GM18907 (cell line): ENCODE results near the gene SBF1.

Experiments
- ATAC-seq: cut with Tn5 transposase; IDR thresholded peaks from one replicate; pipeline ENCODE4 v1.9.1; 2021; ENCODE audit warnings: mild to moderate bottlenecking, moderate library complexity; ENCODE audit not compliant: unreplicated experiment

Gene SBF1

GRCh38 chr22:50485221-50486131 is 10.6 kb upstream of the SBF1 start:
- ATAC-seq = no peak

GRCh38 chr22:50483977-50484853 is 9.4 kb upstream of the SBF1 start:
- ATAC-seq = no peak

- ATAC-seq = no peak
These were observed 8.7 kb upstream of the SBF1 start for GRCh38 chr22:50483556-50483955.

- ATAC-seq = no peak
These were observed 8.3 kb upstream of the SBF1 start for GRCh38 chr22:50483106-50483505.

- ATAC-seq = no peak
These were observed 7.6 kb upstream of the SBF1 start for GRCh38 chr22:50482107-50483074.

GRCh38 chr22:50481440-50482106 is 6.7 kb upstream of the SBF1 start, which contains the start of gene ADM2:
TSS of gene ADM2 (plus strand) at chr22:50481543. CDS start at chr22:50481848, 305 bp downstream.
- no peak for ATAC-seq

GRCh38 chr22:50481045-50481439 is 6.2 kb upstream of the SBF1 start:
- no peak for ATAC-seq

GRCh38 chr22:50479721-50480120 is 4.9 kb upstream of the SBF1 start:
- ATAC-seq = no peak

- ATAC-seq = no peak
These were observed 3.1 kb upstream of the SBF1 start for GRCh38 chr22:50477923-50478322.

GRCh38 chr22:50476868-50477267 is 2.0 kb upstream of the SBF1 start:
- no peak for ATAC-seq

- ATAC-seq = no peak
These were observed 792 bp upstream of the SBF1 start for GRCh38 chr22:50475652-50476002.

GRCh38 chr22:50473855-50474671 is 772 bp downstream of the SBF1 start:
- no peak for ATAC-seq

- no peak for ATAC-seq
These were observed 1.7 kb downstream of the SBF1 start for GRCh38 chr22:50473088-50473487.

GRCh38 chr22:50471962-50472361 is 2.9 kb downstream of the SBF1 start:
- no peak for ATAC-seq

- ATAC-seq = no peak
These were observed 3.5 kb downstream of the SBF1 start for GRCh38 chr22:50471197-50471847.

GRCh38 chr22:50470491-50470890 is 4.3 kb downstream of the SBF1 start:
- ATAC-seq = peak; percentile 1

GRCh38 chr22:50469377-50470305 is 5.2 kb downstream of the SBF1 start:
- ATAC-seq = peak; percentile 68

- ATAC-seq = no peak
These were observed 6.2 kb downstream of the SBF1 start for GRCh38 chr22:50468626-50469025.
